ENCODE results near the gene CST2.
"Not testable (repeated sequence)": the region's sequence is repeated elsewhere in the genome, so short reads cannot be mapped to it uniquely, and the experiment has no call there.

The CST2 gene

GRCh38 chr20:23782366-23782983 lies 44.1 kb downstream of the CST2 start:
- no peak for TF ChIP-seq EZH2 (IDR thresholded peaks at IDR 0.05; ENCODE audit: borderline replicate concordance, low read length)
- TF ChIP-seq CTCF (IDR thresholded peaks at IDR 0.05; ENCODE audit: low read length), result peak; percentile 55
- no peak overlapping the region for H3K4me2 ChIP-seq (ENCODE audit: low read length)

GRCh38 chr20:23778676-23779075 lies 47.9 kb downstream of the CST2 start:
- H3K27ac ChIP-seq (ENCODE audit: low read depth, low read length, poor library complexity, severe bottlenecking); H3K9ac ChIP-seq (ENCODE audit: low read length); H4K20me1 ChIP-seq (ENCODE audit: insufficient read depth, low read length); H3K36me3 ChIP-seq (ENCODE audit: insufficient read depth, low read length); H3K4me3 ChIP-seq (ENCODE audit: low read depth, low read length, poor library complexity, severe bottlenecking); H3F3A ChIP-seq (ENCODE audit: insufficient read depth, low read length); H2AFZ ChIP-seq (ENCODE audit: low read length); H3K4me1 ChIP-seq (ENCODE audit: insufficient read depth, low read length, severe bottlenecking); H3K9me2 ChIP-seq (ENCODE audit: low read depth, low read length); H3K4me2 ChIP-seq (ENCODE audit: low read length); H3K9me3 ChIP-seq (ENCODE audit: low read length); H3K79me2 ChIP-seq (ENCODE audit: insufficient read depth, low read length); H3K27me3 ChIP-seq (ENCODE audit: insufficient read depth, low read length): not testable (repeated sequence)

More at GRCh38 chr20:23782366-23782983, 44.1 kb downstream of the CST2 start:
- Histone ChIP-seq H3F3A (ENCODE audit: insufficient read depth, low read length) (no peaks in the 10 kb centered on the region), H3K36me3 (ENCODE audit: insufficient read depth, low read length) (no peaks in the 10 kb centered on the region), H3K79me2 (ENCODE audit: insufficient read depth, low read length) (no peaks in the 10 kb centered on the region), H3K9me3 (ENCODE audit: low read length) (no peaks in the 10 kb centered on the region), H3K4me3 (ENCODE audit: low read depth, low read length, poor library complexity, severe bottlenecking) (no peak overlapping the region), H2AFZ (ENCODE audit: low read length) (no peak overlapping the region), H3K27ac (ENCODE audit: low read depth, low read length, poor library complexity, severe bottlenecking) (no peak overlapping the region), H3K4me1 (ENCODE audit: insufficient read depth, low read length, severe bottlenecking) (no peaks in the 10 kb centered on the region), H3K27me3 (ENCODE audit: insufficient read depth, low read length) (no peaks in the 10 kb centered on the region), H3K9me2 (ENCODE audit: low read depth, low read length) (no peaks in the 10 kb centered on the region), H3K9ac (ENCODE audit: low read length) (no peak overlapping the region), H4K20me1 (ENCODE audit: insufficient read depth, low read length) (no peaks in the 10 kb centered on the region)

- not testable (repeated sequence) for H3K79me2 ChIP-seq (ENCODE audit: insufficient read depth, low read length); H3K36me3 ChIP-seq (ENCODE audit: insufficient read depth, low read length); H3K9ac ChIP-seq (ENCODE audit: low read length); H3K4me3 ChIP-seq (ENCODE audit: low read depth, low read length, poor library complexity, severe bottlenecking); H3K4me1 ChIP-seq (ENCODE audit: insufficient read depth, low read length, severe bottlenecking); H3K27ac ChIP-seq (ENCODE audit: low read depth, low read length, poor library complexity, severe bottlenecking); H3K4me2 ChIP-seq (ENCODE audit: low read length); H3K9me2 ChIP-seq (ENCODE audit: low read depth, low read length); H3K27me3 ChIP-seq (ENCODE audit: insufficient read depth, low read length); H3K9me3 ChIP-seq (ENCODE audit: low read length); H4K20me1 ChIP-seq (ENCODE audit: insufficient read depth, low read length); H2AFZ ChIP-seq (ENCODE audit: low read length); H3F3A ChIP-seq (ENCODE audit: insufficient read depth, low read length)
These were observed 49.1 kb downstream of the CST2 start for GRCh38 chr20:23777380-23777779.

GRCh38 chr20:23776067-23776771 lies 50.3 kb downstream of the CST2 start:
- Histone ChIP-seq H4K20me1 (ENCODE audit: insufficient read depth, low read length) (no peaks in the 10 kb centered on the region), H3K9ac (ENCODE audit: low read length) (no peak overlapping the region), H3K4me1 (ENCODE audit: insufficient read depth, low read length, severe bottlenecking) (no peaks in the 10 kb centered on the region), H3K27ac (ENCODE audit: low read depth, low read length, poor library complexity, severe bottlenecking) (no peak overlapping the region), H3K9me2 (ENCODE audit: low read depth, low read length) (no peaks in the 10 kb centered on the region), H3K79me2 (ENCODE audit: insufficient read depth, low read length) (no peaks in the 10 kb centered on the region), H2AFZ (ENCODE audit: low read length) (no peak overlapping the region), H3K27me3 (ENCODE audit: insufficient read depth, low read length) (no peaks in the 10 kb centered on the region), H3F3A (ENCODE audit: insufficient read depth, low read length) (no peaks in the 10 kb centered on the region), H3K4me3 (ENCODE audit: low read depth, low read length, poor library complexity, severe bottlenecking) (no peak overlapping the region), H3K9me3 (ENCODE audit: low read length) (no peaks in the 10 kb centered on the region), H3K36me3 (ENCODE audit: insufficient read depth, low read length) (no peaks in the 10 kb centered on the region), H3K4me2 (ENCODE audit: low read length) (no peak overlapping the region)
- TF ChIP-seq EZH2 (IDR thresholded peaks at IDR 0.05; ENCODE audit: borderline replicate concordance, low read length) (no peak), CTCF (IDR thresholded peaks at IDR 0.05; ENCODE audit: low read length) (no peak)
